ENCODE data around the gene GPSM1. TPM values are rescaled to one million over a fixed set of nuclear protein-coding genes. Genes with fewer than 3 reads are reported as not detected.

GPSM1 gene
- total RNA-seq, 1 donor: 48.5 TPM

DNA sequence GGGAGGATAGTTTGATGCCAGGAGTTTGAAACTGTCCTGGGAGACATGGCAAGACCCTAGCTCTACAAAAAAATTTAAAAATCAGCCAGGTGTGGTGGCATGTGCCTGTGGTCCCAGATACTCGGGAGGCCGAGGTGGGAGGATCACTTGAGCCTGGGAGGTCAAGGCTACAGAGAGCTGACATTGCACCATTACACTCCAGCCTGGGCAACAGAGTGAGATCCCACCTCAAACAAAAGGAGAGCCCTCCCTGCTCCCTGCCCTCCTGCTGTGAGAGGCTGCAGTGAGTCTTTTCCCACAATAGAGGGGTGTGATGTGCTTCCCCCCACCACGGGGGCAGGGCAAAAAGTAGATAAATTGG, 13.3 kb upstream of the GPSM1 start:
- DNase-seq (ENCODE audit: low read depth): no peak
- TF ChIP-seq, protein P1, sequence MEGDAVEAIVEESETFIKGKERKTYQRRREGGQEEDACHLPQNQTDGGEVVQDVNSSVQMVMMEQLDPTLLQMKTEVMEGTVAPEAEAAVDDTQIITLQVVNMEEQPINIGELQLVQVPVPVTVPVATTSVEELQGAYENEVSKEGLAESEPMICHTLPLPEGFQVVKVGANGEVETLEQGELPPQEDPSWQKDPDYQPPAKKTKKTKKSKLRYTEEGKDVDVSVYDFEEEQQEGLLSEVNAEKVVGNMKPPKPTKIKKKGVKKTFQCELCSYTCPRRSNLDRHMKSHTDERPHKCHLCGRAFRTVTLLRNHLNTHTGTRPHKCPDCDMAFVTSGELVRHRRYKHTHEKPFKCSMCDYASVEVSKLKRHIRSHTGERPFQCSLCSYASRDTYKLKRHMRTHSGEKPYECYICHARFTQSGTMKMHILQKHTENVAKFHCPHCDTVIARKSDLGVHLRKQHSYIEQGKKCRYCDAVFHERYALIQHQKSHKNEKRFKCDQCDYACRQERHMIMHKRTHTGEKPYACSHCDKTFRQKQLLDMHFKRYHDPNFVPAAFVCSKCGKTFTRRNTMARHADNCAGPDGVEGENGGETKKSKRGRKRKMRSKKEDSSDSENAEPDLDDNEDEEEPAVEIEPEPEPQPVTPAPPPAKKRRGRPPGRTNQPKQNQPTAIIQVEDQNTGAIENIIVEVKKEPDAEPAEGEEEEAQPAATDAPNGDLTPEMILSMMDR (IDR thresholded peaks at IDR 0.05; ENCODE audit: insufficient read depth, low read length): no peak
- no peak overlapping the region for H3K4me3 ChIP-seq (ENCODE audit: low read depth, low read length)

DNA sequence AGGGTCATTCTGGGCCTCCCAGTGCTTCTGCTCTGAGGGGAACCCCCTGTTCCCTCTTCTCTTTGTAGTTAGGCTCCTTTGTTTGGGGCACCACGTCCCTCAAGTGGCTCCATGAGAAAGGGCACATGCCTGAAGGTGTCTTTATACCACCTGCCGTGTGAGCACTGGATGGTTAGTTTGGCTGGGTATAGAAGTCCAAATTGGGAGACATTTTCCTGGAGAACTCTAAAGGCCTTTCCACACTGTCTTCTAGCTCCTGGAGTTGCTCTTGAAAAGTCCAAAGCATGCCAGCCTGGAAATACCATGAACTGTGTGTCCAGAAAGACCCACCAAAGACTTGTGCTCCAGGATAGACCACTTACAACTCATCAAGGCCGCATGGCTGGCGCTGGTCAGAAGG, 12.4 kb upstream of the GPSM1 start:
- TF ChIP-seq, protein P1 (IDR thresholded peaks at IDR 0.05; ENCODE audit: insufficient read depth, low read length): no peak
- DNase-seq (ENCODE audit: low read depth): no peak
- no peak overlapping the region for H3K4me3 ChIP-seq (ENCODE audit: low read depth, low read length)

DNA sequence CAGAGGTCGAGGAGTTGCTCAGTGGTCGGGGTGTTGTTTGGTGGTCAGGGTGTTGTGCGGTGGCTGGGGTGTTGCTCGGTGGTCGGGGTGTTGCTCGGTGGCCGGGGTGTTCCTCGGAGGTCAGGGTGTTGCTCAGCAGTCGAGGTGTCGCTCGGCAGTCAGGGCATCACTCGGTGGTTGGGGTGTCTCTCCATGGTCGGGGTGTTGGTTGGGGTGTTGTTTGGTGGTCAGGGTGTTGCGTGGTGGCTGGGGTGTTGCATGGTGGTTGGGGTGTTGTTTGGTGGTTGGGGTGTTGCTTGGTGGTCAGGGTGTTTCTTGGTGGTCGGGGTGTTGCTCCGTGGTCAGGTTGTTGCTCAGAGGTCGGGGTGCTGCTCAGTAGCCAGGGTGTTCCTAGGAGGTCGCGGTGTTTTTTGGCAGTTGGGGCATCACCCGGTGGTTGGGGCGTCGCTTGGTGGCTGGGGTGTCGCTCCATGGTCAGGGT, 11.0 kb upstream of the GPSM1 start:
- no peak overlapping the region for H3K4me3 ChIP-seq (ENCODE audit: low read depth, low read length)
- no peak for DNase-seq (ENCODE audit: low read depth)
- TF ChIP-seq, protein P1 (IDR thresholded peaks at IDR 0.05; ENCODE audit: insufficient read depth, low read length): no peak

DNA sequence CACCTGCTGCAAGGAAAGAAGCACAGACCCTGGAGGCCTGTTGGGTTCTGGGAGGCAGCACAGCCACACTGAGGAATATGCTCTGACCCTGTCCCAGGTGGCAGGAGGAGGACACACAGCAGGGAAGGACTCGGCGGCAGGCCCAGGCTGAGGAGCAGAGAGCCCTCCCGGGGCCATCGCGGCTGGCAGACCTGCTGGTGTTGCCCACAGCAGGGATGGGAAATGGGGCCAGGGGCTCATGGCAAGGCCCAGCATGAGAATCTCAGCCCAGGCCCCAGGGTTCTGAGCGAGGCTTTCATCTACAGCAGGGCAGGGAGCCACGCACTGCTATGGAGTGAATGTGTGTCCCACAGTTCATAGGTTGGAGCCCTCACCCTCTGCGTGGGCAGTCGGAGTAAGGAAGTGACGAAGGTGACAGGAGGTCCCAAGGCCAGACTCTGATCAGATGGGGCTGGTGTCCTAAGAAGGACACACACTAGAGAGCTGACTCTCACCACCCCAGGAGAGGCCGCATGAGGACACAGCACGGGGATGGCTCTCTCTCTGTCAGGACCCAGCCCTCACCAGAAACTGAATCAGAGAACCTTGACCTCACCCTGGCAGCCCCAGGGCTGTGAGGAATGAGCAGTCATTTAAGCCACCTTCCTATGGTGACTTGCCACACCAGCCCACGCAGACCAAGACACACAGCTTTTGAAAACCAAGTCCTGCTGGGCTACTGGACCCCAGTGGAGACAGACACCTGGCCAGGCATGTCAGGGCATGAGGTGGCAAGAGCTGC, 10.3 kb upstream of the GPSM1 start:
- TF ChIP-seq, protein P1 (IDR thresholded peaks at IDR 0.05; ENCODE audit: insufficient read depth, low read length): no peak
- no peak for DNase-seq (ENCODE audit: low read depth)
- H3K4me3 ChIP-seq (ENCODE audit: low read depth, low read length): no peak overlapping the region

DNA sequence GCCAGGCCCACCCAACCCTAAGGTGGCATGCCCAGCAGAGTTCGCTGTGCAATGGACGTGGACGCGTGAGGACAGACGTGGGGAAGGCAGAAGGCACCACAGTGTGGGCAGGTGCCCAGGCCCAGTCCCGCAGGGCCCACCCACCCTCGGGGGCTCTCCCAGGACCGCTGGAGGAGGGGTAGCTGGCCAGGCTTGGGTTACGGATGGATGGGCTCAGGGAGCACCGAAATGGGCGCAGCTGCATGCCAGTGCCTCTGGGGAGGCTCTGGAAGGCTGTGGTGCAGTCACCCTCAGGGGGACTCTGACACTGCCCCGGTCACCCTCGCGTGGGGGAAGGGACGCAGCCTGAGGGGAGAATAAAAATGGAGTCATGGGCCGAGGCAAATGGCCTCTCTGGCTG, 9.6 kb upstream of the GPSM1 start:
- H3K4me3 ChIP-seq (ENCODE audit: low read depth, low read length): no peak overlapping the region
- TF ChIP-seq, protein P1 (IDR thresholded peaks at IDR 0.05; ENCODE audit: insufficient read depth, low read length): no peak
- no peak for DNase-seq (ENCODE audit: low read depth)

DNA sequence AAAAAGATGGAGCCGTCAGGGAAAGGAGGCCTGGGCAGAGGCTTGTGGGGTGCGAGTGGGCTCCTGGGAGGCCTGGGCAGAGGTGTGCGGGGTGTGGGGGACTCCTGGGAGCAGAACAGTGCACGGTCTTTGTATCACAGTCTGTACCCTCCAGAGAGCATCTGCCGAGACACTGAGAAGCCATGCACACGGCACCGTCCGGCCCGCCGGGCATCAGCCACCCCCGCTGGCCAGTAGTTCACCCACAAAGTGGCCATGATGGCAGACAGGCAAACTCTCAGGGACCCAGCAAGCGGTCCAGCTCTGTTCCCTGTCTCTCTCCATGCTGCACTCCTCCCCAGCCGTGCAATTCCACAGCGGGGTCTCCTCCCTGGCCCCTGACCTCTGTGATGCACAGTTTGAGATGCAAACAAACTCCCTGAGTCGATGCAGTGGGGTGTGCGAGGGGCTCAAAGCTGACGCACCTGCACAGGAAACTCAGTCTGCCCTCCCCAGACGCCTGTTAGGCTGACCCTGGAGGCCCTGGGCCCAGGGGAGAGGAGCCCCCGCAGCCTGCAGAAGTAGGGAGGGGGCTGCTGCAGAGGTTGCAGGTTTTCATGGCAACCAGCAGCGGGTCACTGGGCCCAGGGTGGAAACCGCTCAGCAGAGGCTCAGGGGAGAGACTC, 9.1 kb upstream of the GPSM1 start:
- no peak for DNase-seq (ENCODE audit: low read depth)

More for the DNA sequence above, 9.1 kb upstream of the GPSM1 start:
- TF ChIP-seq, protein P1 (IDR thresholded peaks at IDR 0.05; ENCODE audit: insufficient read depth, low read length): no peak
- H3K4me3 ChIP-seq (ENCODE audit: low read depth, low read length): no peak overlapping the region
